NCI-H446 treated with DMSO at 0.1 percent for 48 hours (cell line): ENCODE measurements around the gene KIF2A.

Experiments used
- DNase-seq: peaks from one replicate; lab custom pipeline; 2025; lab: John Stamatoyannopoulos, UW

Gene KIF2A

DNA sequence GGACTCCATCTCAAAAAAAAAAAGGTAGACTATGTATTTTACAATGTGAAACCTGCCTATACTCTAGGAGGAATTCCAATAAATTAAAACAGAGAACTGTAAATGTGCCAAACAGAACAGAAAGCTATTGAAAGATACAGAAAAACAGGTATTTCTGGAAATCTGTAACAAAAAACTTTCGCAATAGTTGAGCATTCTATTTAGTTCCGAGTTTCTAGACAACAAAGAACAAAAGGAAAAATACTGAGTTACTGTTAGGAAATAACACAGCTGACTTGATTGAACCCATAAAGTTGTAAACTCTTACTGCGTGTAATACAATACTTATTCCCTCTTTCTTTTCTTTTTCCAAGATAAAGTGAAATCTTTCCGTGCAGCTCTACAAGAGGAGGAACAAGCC is 79.1 kb downstream of the KIF2A start:
- no peak for DNase-seq

DNA sequence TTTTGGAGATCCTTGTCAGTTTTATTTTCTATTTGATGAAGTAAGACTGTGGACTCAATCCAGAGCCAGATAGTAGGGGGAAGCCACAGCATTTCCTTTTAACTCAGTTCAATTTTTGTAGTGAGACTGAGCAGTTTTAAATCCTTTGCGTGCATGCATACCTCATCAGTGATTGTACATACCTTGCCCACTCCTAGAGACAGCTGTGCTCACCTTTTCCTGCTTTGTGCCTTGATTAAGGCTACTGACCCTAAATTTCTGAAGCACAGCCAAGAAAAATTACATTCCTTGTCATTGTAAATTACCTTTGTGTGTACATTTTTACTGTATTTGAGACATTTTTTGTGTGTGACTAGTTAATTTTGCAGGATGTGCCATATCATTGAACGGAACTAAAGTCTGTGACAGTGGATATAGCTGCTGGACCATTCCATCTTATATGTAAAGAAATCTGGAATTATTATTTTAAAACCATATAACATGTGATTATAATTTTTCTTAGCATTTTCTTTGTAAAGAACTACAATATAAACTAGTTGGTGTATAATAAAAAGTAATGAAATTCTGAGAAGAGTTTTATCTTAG is 79.9 kb downstream of the KIF2A start:
- no peak for DNase-seq

DNA sequence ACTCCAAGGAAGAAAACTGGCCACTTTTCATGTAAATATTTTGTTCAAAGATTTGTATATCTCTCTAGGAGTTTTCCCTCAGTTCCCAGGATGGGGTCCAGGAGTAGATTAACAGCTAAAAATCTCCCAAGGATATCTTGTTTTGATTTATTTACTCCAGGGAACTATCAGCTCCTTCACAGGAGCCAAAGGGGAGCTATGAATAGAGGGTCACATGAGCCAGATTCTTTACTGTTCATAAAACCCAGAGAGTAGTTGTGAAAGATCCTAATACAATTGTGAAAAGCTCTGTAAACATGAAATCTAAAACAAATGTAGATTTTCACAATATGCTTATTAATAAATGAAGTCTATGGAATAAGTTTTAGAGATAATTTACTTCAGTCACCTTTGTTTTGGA is 80.8 kb downstream of the KIF2A start:
- no peak for DNase-seq

DNA sequence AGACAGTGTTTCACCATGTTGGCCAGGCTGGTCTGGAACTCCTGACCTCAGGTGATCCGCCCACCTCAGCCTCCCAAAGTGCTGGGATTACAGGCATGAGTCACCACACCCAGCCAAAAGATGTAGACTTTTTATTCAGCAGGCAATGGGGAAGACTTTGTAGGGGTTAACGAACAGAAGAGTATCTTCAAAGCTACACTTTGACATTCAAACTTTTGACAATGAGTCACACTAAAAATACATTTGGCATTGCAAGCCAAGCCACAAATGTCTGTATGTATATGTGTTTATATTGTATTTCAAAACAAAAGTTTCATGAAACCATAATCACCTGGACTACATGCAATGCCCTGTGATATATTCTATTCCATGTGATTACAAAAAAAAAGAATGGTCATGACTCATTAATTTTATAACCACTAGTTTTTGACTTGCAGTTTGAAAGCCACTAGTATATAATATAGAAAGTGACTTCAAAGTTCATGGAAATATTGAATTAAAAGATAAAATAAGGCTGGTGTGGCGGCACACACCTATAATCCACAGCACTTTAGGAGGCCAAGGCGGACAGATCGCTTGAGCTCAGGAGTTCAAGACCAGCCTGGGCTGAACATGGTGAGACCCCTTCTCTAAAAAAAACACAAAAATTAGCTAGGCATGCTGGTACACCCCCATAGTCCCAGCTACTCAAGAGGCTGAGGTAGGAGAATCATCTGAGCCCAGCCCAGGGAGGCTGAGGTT is 89.4 kb downstream of the KIF2A start:
- no peak for DNase-seq

DNA sequence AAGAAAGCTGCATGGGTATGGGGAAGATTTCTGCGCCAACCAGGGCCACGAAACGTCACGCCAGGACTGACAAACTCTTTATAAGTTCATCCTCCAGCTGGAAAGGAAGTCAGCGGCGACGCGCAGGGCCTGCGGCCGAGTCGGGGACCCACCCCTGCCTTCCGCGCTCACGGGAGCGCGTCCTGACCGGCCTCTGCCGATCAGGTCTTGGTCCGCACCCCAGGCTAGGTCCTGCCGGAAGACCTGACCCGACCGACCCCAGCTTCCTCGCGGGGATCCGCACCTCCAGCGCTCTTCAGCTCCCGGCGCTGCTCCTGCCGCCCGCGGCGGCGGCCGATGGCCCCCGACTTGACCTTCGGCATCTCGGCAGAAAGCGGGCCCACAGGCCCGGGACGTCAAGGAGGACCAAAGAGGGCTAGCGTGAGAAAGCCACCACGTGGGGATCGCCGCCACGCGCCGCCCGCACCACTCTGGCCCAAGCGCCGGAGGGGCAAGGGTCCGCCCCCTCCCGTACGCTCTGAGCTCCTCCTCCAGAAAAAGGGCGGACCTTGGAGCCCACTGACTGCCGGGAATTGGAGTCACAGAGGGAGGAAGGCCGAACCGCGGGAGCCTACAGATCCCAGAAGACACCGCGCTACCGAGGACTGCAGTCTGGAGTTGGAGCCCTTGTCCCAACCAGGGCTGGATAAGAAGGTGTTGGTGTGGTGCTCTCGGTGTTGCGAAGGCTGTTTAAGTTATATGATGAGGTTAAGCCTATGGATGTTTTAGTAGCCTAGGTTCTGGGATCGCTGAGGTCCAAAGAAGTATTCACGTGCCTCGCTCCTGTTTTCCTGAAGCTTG is 97.6 kb downstream of the KIF2A start, which contains the start of gene DIMT1:
Gene DIMT1, minus strand, starts transcription at position 495 of the 840 bp plus-strand sequence. Its CDS starts 133 bp downstream, at position 362.
- DNase-seq: peak; percentile 92

DNA sequence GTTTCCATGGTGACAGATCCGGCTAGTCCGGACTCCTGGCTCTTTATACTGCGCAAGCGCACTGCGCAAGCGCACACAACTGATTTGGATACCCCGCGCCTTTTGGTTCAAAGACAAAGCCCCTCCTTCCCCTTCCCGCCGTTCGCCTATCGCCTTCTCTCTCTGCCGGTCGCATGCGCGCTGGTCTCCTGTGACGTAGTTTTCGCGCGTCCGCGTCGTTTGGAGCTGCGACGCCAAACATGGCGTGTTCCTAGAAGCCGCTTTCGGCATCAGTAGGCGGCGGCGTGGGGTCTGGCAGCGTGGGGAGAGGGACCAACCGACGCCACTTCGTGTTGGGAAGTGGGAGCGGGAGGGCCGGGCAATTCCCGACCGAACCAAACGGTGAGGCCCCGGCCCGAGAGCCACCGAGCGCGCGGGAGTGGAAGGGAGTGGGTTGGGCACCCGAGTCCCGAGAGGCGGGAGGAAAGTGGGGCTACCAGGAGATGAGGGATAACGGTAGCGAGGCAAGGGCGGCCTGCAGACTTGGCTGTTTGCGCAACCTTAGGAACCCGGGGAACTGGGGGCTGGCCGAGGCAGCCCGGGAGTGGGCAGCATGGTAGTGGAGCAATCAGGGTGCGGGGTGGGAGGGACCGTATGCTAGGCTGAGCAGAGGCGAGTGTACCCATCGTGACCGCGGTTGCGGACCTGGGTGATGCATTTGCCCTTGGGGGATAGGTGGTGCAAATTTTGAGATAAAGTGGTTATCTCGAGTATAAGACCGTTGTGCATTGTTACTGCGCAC is 106.7 kb downstream of the KIF2A start, which contains the start of gene IPO11:
Gene IPO11, plus strand, starts transcription at position 215 of the 781 bp plus-strand sequence. CDS start 24,517 bp downstream, outside the sequence.
- DNase-seq: peak; percentile 98

DNA sequence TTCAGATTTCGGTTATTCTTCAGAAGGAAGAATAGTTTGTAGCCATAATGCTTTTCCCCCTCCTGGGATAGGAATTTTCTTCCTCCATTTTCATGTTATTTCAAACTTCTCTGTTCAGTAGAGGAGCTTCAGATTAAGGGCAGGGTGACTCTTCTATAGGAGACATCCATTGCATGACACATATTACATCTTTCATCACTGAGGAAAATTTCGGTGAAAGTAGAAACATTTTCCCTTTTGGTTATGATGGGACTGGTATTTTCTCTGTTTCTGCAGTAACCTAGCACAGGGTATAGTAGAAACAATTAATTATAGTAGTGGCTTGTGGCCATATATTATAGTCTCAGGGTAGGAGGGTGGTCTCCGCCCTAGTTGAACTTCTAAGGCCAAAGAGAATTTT is 107.7 kb downstream of the KIF2A start:
- DNase-seq: no peak

DNA sequence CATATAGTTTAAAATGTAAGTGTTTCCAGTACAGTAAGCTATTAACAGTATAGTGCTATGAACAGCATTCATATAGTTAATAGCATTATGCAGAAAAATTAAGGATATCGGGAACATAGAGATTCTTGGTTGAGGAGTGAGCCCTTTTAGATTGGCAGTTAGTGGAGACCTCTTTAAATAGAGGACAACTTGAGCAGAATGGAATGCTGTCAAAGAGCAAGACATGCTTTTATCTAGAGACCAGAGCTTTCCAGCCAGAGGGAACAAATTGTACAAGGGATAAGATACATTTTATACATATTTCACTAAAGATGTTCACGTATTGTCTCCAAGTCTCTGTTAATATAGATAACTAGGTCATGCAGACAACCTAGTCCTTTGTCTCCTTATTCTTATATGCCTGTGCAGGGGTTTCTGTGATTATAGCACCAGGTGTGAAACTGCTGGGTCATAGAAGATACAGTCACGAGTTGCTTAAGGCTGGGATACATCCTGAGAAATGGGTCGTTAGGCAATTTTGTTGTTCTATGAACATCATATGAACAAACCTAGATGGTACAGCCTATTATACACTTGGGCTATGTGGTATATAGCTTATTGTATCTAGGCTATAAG is 112.6 kb downstream of the KIF2A start:
- no peak for DNase-seq

DNA sequence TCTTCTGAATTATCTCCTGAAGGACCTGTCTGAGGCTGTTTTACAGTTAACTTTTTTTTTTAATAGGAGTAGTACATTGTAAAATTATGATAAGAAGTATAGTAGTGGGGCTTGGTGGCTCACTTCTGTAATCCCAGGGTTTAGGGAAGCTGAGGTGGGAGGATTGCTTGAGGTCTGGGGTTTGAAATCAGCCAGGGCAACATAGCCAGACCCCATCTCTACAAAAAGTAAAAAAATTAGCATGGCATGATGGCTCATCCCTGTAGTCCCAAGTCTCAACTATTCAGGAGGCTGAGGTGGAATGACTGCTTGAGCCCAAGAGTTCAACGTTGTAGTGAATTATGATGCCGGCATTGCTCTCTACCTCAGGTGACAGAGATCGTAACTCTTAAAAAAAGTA is 113.6 kb downstream of the KIF2A start:
- DNase-seq: no peak

DNA sequence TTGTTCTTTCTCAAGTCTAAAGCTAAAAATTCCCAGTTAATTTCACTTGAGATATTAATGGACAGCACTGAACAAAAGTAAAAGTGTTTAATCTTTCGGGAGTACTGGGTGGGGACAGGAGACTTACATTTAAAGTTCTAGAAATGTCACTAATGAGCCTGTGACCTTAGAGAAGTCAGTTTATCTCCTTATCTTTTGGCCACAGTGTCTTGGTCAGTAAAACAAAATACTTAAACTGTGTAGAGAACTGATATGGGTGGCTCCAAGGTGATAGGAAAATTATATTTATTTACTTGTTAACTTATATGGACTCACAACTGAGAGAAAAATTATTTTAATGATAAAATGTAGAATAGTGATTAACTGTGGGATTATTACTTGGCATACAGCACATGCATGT is 115.4 kb downstream of the KIF2A start:
- DNase-seq: no peak

DNA sequence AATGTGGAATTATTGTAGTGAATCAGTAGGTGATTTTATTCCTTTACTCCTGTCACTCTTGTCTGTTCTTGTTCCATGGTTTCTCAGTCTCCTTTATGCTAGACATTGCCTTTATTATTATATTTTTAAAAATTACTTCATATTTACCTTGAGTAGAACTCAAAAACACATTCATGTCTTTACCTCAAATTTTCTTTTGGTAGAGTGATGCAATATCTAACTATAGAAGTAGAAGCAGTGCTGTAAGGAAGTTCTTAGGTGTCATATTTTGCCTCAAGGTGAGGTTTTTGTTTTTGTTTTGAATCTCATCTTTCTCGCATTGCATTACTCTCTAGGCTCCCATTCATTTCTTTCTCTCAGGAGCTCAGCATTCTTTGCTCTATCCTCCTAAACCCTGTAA is 118.8 kb downstream of the KIF2A start:
- DNase-seq: no peak

DNA sequence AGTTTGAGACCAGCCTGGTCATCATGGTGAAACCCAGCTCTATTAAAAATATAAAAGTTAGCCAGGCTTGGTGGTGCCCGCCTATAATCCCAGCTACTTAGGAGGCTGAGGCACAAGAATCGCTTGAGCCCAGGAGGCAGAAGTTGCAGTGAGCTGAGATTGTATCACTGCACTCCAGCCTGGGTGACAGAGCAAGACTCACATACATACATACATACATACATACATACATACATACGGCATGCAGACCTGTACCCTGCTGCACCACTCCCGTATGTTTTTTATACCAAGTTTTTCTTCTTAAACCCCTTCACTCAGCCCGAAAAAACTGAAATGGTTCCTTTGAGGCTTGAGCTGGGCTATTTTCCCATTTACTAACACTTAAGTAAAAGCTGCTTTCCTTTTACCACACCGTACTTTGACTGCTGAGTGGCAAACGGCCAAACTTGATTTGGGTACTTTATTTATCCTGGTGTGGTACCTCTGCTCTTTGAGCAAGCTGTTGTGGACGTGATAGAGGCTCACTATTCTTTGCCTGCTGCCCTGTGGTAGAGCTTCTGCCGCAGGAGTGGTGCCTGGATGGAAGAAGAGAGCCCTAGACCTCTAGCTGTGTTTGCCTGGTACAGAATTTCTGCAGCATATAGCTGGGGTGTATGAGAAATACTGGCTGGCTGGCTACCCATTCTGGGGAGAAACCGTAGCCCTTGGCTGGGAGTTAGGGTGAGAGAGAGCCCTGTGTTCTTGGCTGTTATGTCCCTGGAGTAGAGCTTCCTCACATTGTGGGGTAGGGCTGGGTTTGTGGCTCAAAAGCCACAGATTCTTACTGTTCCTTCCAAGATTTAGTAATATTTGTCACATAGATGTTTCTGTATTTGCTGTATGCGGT is 126.0 kb downstream of the KIF2A start:
- DNase-seq: no peak

DNA sequence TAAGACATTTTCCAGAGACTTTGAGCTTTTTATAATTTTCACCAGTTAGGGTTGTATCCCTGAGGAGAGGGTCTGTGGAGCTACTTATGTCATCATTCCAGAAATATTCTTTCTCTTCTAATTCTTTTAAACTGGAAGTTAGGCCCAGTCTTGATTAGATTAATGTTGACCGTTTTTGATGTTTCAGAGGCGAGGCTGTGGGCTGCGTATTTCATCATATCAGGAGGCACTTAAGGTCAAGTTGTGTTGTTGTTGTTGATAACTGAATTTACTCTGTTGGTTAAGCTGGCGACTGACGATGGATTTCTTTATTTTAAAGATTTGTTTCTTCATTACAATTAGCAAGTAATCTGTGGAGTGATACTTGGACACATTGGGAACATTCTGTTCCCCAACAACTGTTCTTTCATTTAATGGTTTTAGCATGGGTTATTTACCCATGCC is 126.6 kb downstream of the KIF2A start:
- DNase-seq: no peak
